HG03378 (cell line): Measurements from ENCODE around the gene FOXB2.
"Not testable (repeated sequence)": the region's sequence is repeated elsewhere in the genome, so short reads cannot be mapped to it uniquely, and the experiment has no call there.

Experiments used
- ATAC-seq: cut with Tn5 transposase; IDR thresholded peaks from one replicate; pipeline ENCODE4 v1.9.1; 2021; ENCODE audit warnings: mild to moderate bottlenecking, moderate library complexity; ENCODE audit not compliant: unreplicated experiment

FOXB2 gene

GRCh38 chr9:77019236-77019925, at the start of gene FOXB2:
TSS of gene FOXB2 (plus strand) at chr9:77019655. CDS start at chr9:77019655, 0 bp downstream.
- no peak for ATAC-seq

DNA sequence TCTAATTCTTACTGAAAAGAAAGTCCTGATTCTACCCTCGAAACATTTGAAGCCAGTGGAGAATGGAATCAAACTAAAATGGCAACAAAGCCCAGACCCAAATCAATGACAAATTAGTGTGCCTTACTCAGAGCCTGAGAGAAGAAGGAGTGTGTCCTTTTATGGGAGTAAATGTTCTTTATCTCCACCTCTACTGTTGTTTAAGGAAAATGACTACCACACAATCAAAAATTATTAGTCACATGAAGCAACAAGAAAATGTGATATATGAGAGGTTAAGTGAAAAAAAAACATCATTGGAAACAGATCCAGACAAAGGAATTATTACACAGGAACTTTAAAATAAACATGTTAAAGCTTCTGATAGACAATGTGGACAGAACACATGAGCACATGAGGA, 49.7 kb upstream of the FOXB2 start:
- ATAC-seq, result no peak

DNA sequence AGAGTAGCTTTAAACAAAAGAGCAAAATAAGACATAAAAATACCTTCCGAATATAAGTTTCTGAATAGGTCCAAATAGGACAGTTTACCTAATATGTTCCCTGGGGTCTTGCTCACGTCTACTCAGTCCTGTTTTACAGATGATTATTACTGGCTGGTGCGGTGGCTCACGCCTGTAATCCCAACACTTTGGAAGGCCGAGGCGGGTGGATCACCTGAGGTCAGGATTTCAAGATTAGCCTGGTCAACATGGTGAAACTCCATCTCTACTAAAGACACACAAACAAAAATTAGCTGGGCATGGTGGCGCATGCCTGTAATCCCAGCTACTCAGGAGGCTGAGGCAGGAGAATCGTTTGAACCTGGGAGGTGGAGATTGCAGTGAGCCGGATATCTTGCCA, 40.6 kb upstream of the FOXB2 start:
- ATAC-seq, result not testable (repeated sequence)

GRCh38 chr9:76980566-76980965, 38.9 kb upstream of the FOXB2 start:
- ATAC-seq, result no peak

GRCh38 chr9:76984486-76984885, 35.0 kb upstream of the FOXB2 start:
- ATAC-seq, result no peak

DNA sequence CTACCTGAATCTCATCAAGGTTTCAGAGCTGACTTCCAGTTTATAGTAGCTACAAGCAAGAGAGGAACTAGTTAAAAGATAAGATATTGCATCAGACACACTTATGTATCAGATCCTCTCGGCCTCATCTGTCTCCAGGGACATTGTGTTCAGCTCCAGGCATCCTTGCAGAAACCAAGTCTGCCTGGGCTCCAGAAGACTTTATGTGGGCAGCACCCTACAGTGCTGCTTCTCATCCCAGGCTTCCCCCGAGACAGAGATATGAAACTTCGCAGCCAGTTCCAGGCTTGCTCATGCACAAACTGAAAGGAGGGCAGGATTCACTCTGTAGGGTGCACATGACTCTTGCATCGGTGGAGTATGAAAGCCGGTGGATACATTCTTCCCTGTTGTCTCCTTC, 33.9 kb upstream of the FOXB2 start:
- ATAC-seq, result no peak

GRCh38 chr9:76987594-76988200, 31.8 kb upstream of the FOXB2 start:
- peak; percentile 61 for ATAC-seq

DNA sequence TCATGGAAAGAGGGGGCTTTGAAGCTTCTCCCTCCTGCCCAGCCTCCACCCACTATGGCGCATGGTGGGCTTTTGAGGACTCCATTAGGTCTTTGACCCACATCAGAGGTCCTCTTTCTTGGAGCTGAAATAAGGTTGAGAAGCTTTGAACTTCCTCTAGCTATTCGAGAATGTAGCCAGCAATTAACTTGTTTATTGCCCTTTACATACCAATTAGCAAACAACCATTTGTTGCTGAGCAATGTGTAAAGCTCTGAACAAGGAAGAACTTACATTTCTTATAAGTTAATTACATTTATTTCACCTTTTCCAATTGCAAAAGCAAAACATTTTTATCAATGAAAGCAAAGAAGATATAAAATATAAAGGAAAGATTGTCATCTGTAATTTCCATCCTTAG, 30.5 kb upstream of the FOXB2 start:
- ATAC-seq, result no peak

DNA sequence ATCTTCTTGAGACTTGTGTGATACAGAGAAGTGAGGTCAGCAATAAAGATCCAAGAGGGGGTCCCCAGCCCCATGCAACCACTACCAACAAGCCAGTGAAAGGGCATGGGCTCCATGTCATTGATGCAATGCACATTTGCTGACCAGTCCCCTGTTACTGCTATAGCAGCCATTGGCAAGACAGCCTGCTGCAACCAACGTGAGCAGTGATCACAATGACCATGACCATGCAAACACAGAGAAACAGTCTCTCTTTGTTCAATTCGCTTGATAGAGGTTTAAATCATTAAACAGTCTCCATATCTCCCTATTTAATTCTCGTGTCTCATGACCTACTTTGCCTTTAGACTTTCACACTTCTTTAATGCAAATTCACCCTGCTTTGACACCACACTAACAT, 30.0 kb upstream of the FOXB2 start:
- no peak for ATAC-seq

GRCh38 chr9:76996700-76997099, 22.8 kb upstream of the FOXB2 start:
- ATAC-seq, result no peak

DNA sequence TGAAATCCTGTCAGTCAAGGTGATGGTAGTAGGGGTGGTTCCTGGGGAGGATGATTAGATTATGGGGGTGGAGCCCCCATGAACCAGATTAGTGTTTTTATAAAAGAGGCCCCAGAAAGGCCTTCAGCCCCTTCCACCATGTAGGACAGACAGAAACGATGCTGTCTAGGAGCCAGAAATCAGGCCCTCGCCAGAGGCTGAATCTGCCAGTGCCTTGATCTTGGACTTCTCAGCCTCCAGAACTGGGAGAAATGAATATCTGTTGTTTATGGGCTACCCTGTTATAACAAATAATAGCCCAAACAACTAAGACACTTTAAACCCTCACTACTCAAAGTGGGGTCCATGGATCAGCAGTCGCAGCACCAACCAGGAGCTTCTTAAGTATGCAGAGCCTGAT, 20.2 kb upstream of the FOXB2 start:
- ATAC-seq, result no peak

DNA sequence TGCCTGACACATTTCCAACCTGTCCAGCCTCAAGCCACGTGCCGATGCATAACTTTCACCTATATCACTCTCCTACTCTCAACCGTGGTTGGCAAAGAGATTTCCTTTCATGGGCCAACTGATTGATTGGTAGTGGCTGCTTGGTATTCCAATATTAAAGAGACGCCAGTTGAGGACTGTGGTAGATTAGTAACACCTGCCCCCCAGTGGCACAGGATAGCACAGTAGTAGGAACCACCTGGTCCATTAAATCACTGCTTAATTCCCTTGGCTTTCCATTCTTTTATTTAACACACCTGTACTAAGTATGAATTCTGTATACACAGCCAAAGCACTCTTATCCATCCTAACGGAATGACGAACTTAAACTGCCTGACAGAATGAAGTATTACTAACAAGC, 19.1 kb upstream of the FOXB2 start:
- no peak for ATAC-seq

GRCh38 chr9:77003366-77003765, 16.1 kb upstream of the FOXB2 start:
- ATAC-seq, result no peak

- no peak for ATAC-seq
Measured at GRCh38 chr9:77005216-77005615, 14.2 kb upstream of the FOXB2 start.

GRCh38 chr9:77010527-77010926, 8.9 kb upstream of the FOXB2 start:
- no peak for ATAC-seq

DNA sequence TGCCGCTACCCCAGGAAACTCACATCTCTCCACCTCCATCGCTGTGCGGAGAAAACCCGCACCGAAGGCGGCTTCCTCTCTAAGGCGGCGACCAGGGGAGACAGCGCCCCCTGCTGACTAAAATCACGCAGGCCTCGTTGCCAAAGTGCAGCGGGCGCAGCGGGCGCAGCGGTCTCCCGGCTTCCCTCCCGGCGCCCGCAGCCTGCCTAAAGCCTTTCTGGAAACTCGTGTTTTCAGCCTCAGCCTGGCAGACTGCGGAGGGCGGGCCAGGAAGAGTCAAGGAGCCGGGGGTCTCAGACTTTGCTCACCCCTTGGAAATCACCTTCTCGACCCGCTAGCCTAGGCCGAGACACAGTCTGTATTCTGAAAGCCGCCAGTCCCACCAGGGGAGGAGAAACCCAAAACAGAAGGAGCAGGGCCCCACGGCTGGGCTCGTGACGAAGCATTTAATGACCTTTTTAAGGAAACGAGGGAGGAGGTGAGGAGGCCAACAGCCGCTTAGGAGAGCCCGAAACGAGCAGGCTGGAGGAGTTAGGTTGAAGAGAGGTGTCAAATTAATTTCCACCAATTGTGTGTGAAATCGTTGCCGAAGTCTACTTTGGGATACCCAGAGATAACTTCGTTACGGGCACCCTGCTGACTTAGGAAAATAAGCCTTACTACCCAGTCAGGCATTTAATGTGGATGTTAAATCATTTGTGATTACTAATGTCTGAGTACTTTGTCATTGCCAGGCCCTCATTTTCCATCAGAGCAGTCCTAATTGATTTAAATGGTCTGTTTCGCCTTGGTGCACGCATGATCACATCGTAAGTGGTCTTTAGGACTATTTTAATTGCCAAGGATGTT, 7.3 kb upstream of the FOXB2 start:
- peak; percentile 45 for ATAC-seq

- ATAC-seq, result no peak
Measured at GRCh38 chr9:77013206-77013931, 6.1 kb upstream of the FOXB2 start.

DNA sequence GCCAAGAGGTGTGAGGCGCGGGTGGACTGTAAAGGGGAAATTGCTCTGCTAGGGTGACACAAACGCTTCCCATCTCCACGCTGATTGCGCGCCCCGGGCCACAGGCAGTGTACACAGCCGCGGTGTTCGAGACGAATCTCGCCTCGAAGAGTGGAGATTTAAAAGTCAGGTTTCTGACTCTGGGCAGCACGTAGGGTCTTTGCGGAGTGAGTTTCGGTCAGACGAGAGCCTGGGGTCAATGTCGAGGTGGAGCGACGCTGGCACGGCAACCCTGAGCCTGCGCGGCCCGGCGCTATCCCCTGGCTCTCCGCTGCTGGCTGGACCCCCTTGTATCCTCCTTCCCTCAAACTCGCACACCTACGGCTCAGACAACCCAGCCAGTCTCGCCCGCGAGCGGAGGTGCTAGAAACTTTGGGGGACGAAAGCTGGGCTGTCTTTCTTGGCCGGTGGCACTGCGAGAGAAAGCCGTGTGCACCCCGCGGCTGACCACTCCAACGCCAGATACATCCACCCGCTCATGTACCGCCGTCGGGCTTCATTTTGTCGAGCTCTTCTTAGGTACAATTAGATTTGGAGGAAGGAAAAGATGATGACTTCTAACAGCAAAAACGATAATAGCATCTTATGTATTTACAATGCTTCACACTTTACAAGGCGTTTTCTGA, 5.4 kb upstream of the FOXB2 start:
- no peak for ATAC-seq

GRCh38 chr9:77014597-77015263, 4.7 kb upstream of the FOXB2 start:
- no peak for ATAC-seq
